ENCODE results near the gene PAEP.

PAEP gene

GRCh38 chr9:135612981-135613910 is 51.7 kb downstream of the PAEP start:
- no peak for DNase-seq (ENCODE audit: low read depth in 4 of 4, low spot score in 1 of 4)

DNA sequence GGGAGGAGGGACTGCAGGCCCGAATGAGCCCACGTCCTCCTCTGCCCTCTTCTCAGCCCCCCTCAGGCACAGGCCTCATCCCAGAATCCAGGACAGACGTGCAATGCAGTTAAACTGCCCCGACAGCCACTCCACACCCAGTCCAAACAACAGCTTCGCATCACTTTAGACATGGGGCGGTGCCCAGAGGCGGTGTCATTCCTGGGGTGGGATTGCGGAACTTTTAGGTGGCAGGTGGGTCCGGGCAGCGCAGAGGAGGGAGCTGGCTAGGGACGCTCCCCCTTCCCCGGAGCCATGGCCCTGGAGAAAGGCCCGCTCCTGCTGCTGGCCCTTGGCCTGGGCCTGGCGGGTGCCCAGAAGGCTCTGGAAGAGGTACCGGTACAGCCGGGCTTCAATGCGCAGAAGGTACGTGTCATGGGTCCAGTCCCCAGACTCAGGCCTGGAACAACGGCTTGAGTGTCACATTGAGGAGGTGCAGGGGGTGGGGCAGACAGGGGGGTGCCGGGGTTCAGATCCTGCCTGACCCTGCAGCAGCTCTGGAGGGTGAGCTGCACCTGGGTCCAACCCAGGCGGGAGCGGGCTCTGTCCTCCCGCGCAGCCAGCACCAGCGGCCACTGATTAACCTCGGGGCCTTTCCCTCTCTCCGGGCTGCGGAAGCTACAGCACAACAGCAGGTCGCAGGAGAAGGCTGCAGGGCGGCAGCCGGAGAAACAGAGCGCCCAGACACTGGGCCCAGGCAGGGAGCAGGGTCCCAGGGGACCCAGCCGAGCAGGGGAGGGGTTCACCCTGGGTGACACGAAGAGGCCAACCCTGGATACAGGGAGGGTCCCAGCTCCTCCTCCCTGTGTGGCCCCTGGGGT is 52.6 kb downstream of the PAEP start:
- DNase-seq (ENCODE audit: low read depth in 4 of 4, low spot score in 1 of 4): no peak

GRCh38 chr9:135614821-135615665 is 53.5 kb downstream of the PAEP start:
- DNase-seq (ENCODE audit: low read depth in 4 of 4, low spot score in 1 of 4): no peak

DNA sequence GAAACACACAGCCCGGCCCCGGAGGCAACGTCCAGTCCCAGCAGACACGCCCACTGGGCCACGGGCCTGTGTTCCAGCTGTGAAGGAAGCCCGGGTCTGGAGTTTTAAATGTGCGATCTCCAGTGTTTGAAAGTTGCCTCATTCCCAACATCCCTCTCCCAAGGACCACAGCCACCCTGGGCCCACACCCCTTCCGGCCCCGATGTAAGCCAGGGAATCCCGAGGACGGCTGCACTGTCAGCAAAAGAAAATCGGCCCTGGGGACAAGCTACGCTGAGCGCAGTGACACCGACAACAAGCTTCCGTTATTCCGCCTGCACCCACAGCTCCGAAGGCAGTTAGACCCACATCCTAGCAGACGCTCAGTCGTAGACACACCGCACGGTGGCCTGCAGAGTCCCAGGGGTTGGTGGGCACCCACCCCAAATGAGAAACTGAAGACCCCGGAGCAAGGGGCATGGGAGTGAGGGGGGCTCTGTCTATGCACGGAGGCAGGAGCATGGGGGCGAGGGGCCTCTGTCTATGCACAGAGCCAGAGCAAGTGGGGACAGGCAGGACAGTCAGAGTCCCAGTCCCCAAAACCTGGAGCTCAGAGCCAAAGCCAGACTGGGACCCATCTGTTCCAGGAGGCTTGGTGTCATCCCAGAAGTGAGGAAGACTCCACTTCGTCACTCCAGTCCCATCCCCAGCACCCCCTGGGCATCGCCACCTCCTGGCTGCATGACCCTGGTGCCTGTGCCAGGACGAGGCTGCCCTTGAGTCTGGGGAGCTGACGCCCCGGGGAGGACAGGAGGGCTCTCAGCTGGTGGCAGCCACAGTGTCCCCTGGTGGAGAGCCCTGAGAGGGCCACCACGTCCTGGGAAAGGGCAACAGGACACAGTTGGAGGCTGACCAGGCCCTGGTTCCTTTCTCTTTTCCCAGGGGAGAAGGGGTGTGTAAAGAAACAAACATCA is 54.4 kb downstream of the PAEP start:
- DNase-seq (ENCODE audit: low read depth in 4 of 4, low spot score in 1 of 4): no peak
